ENCODE results near the gene ARHGEF2.

The ARHGEF2 gene

GRCh38 chr1:155910621-155911121 is 67.7 kb downstream of the ARHGEF2 start:
- peak overlapping the region; percentile 54 for H3K4me3 ChIP-seq (ENCODE audit: low read depth, low read length)
- TF ChIP-seq CTCF (IDR thresholded peaks at IDR 0.05; ENCODE audit: borderline replicate concordance, insufficient read depth, low read depth, low read length): no peak

GRCh38 chr1:155909894-155910293 is 68.5 kb downstream of the ARHGEF2 start:
- TF ChIP-seq CTCF (IDR thresholded peaks at IDR 0.05; ENCODE audit: borderline replicate concordance, insufficient read depth, low read depth, low read length): no peak
- H3K4me3 ChIP-seq (ENCODE audit: low read depth, low read length): no peak overlapping the region

GRCh38 chr1:155904261-155904660 is 74.1 kb downstream of the ARHGEF2 start:
- no peak overlapping the region for H3K4me3 ChIP-seq (ENCODE audit: low read depth, low read length)
- no peak for TF ChIP-seq CTCF (IDR thresholded peaks at IDR 0.05; ENCODE audit: borderline replicate concordance, insufficient read depth, low read depth, low read length)

- H3K4me3 ChIP-seq (ENCODE audit: low read depth, low read length): no peak overlapping the region
- no peak for TF ChIP-seq CTCF (IDR thresholded peaks at IDR 0.05; ENCODE audit: borderline replicate concordance, insufficient read depth, low read depth, low read length)
These were observed 78.2 kb downstream of the ARHGEF2 start for GRCh38 chr1:155900161-155900560.

GRCh38 chr1:155899683-155900082 is 78.7 kb downstream of the ARHGEF2 start:
- no peak overlapping the region for H3K4me3 ChIP-seq (ENCODE audit: low read depth, low read length)
- TF ChIP-seq CTCF (IDR thresholded peaks at IDR 0.05; ENCODE audit: borderline replicate concordance, insufficient read depth, low read depth, low read length): no peak

GRCh38 chr1:155898888-155899287 is 79.5 kb downstream of the ARHGEF2 start:
- no peak overlapping the region for H3K4me3 ChIP-seq (ENCODE audit: low read depth, low read length)
- no peak for TF ChIP-seq CTCF (IDR thresholded peaks at IDR 0.05; ENCODE audit: borderline replicate concordance, insufficient read depth, low read depth, low read length)

- H3K4me3 ChIP-seq (ENCODE audit: low read depth, low read length): no peak overlapping the region
- no peak for TF ChIP-seq CTCF (IDR thresholded peaks at IDR 0.05; ENCODE audit: borderline replicate concordance, insufficient read depth, low read depth, low read length)
These were observed 80.6 kb downstream of the ARHGEF2 start for GRCh38 chr1:155897746-155898145.
